HG02763 (cell line): ENCODE data around the gene CYFIP1.

Experiments
- ATAC-seq: cut with Tn5 transposase; IDR thresholded peaks from one replicate; pipeline ENCODE4 v1.9.1; 2021; ENCODE audit warnings: mild to moderate bottlenecking, moderate library complexity; ENCODE audit not compliant: unreplicated experiment

The CYFIP1 gene

DNA sequence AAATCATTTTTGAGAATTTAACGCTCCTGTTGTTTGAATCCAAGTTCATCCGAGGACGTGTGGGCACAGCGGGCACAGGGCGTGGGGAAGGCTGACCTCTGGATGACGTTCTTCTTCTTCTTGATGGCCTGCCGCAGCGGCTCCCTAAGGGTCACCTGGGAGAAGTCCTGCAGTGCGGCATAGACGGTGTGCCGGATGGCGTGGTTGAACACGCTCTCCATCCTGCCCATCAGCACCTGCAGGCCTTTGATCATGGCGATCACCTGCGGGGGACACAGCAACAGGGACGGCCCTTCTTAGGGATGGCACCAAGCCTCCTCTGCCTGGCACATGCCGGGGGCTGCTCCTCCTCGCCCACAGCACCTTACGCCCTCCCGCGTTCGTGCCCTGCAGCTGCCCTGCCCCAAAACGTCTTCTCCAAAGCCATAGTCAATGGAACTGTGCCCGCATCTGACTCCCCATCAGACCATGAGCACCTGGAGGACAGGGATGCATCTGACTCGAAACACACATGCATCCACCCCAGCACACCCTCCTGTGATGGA, 61.5 kb downstream of the CYFIP1 start:
- ATAC-seq: no peak

DNA sequence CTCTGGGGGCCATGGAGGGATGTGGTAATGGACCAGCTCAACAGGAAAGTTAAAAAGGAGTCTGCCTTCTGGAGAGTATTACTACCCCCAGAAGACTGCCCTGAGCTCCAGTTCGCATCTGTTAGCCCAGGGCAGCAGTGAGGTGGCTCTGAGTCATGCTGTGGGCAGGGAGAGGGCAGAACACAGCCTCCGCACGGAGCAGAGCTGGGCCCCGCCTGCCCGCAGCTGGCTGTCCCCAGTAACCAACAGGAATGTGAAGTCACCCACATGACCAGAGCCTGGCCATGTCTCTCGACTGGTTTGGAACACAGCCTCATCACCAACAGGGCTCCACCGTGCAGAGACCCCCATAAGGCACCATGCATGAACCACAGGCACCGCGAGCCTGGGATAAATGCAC, 62.1 kb downstream of the CYFIP1 start:
- ATAC-seq: no peak

GRCh38 chr15:22917556-22917955, 62.6 kb downstream of the CYFIP1 start:
- no peak for ATAC-seq

DNA sequence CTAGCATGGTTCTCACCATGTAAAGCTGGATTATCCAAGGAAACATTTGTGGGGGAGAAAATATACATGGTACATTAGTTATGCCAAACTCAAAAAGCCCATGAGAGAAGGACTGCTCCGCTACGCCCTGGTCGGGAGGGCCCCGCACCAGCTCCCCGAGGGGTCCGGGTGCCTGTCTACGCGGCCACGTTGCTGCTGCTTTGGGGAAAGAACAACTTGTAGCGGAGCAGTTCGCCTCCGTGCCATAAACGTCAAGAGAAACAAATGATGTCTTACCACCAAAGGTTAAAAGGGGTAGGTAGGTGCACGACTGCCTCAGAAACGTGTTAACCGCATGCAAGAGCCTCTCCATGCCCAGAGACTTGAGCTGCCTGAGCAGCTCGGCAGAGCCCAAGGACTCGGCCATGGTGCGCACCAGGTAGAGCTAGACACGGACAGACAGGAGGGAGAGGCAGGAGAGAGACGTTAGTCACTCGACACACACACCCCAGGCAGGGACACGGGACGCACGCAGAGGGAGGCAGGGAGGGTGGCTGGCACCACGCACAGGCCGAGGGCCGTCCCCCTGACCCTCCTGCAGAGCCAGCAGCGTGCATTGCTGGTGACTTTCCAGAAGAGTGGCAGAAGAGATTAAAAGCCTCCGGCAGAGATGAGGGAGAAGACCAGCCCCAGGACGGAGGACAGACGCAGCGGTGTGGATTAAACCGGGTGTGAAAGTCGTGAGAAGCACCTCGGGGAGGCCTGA, 63.4 kb downstream of the CYFIP1 start:
- ATAC-seq: no peak

GRCh38 chr15:22915866-22916515, 64.2 kb downstream of the CYFIP1 start:
- ATAC-seq: no peak

DNA sequence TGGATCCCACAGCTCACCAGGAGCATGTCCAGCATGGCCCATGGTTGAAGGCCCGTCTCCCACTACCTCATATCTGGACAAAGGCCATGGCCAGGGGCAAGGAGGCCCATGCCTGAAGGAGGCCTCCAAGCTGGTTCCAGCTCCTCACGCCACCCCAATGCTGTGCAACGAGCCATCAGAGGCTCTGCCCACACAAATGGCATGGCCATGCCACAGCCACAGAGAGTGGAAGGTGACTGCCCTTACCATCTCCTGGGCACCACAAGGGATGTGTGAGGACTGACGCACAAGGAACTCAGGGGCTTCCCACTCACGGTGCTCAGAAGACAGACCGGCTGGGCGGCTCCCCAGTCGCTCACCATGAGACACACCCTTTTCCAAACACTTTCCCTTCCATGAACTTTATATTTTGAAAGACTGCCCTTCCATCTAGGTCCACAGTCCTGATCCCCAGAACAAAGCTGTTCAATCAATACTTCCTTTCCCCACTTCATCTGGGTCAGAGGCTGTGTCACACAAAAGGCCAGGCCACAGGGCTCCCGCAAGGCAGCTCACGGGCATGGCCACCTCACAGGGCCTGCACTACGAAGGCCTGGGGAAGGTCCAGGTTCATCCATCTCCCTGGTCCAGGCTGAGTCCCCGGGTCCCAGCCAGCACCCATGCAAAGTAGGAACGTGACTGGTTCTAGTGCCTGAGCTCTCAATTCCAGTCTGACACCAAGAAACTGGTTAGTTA, 66.4 kb downstream of the CYFIP1 start:
- ATAC-seq: no peak

DNA sequence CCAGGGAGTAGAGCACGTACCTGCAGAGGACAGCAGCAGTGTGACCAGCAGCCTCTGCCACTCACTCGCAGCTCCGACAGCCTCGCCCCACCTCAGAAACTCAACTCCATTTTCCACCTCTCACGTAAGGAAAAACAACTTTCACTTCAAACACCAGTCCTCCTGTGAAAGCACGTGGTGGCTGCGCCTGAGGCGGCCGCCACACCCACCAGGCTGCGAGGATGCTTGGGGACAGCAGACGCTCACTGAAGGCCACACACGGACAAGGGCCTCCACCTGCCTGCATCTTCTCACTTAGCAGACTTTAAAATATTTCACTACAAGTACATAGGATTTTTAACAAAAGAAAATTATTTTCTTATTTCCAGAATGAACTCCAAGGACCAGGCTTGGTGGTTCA, 67.9 kb downstream of the CYFIP1 start:
- no peak for ATAC-seq

GRCh38 chr15:22911306-22911705, 68.9 kb downstream of the CYFIP1 start:
- ATAC-seq: no peak

DNA sequence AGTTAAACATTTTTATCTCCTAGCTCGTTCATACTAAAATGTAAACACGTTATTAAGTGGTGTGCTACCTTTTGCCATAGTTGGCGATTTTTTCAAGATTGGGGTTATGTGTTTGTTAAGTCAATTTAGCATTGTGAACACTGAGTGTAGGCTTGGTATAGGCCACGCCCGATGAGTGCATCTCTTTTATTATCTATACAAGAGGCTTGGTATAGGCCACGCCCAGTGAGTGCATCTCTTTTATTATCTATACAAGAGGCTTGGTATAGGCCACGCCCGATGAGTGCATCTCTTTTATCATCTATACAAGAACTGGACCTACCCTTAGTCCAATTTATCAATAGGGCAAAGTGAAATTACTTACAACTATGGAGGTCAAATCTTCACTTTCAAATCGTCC, 71.3 kb downstream of the CYFIP1 start:
- ATAC-seq: no peak

- no peak for ATAC-seq
These were observed 72.8 kb downstream of the CYFIP1 start for GRCh38 chr15:22907161-22907950.

- ATAC-seq: no peak
These were observed 75.4 kb downstream of the CYFIP1 start for GRCh38 chr15:22904736-22905135.

- no peak for ATAC-seq
These were observed 76.1 kb downstream of the CYFIP1 start for GRCh38 chr15:22903961-22904534.

DNA sequence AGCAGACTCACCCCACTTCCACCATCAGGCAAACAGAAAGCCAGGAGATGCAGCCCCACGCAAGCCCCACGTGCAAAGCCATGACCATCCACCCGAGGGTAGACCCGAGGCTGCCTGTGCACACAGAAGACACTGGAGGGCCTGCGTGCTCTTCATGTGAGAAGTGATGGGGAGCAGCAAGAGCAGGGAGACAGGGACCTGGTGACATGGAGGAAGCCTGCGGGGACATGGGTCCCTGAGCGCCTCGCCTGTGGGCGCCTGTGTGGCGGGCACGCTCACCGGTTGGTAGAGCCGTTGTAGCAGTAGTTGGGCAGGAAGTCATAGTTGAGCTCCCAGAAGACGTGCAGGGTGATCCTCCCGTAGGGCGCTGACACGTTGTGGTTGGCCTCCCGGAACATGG, 76.7 kb downstream of the CYFIP1 start:
- no peak for ATAC-seq

- no peak for ATAC-seq
These were observed 77.2 kb downstream of the CYFIP1 start for GRCh38 chr15:22902981-22903380.

DNA sequence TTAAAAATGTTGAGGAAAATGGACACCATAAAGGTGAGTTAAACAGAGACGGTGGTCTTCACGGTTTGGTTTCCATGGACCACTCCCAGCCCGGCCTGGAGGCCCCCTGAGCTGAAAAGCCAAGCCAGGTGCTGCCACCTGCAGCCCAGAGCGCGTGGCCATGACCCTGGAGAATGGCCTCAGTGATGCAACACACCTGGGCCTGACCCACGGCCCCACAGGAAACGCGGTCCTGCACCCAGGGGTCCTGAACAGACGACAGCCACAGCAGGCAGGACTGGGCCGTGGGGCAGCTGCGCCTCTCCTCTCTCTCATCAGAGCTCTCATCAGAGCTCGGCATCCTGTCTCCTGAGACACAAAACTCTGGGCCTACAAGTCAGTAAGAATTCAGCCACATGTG, 77.6 kb downstream of the CYFIP1 start:
- no peak for ATAC-seq

DNA sequence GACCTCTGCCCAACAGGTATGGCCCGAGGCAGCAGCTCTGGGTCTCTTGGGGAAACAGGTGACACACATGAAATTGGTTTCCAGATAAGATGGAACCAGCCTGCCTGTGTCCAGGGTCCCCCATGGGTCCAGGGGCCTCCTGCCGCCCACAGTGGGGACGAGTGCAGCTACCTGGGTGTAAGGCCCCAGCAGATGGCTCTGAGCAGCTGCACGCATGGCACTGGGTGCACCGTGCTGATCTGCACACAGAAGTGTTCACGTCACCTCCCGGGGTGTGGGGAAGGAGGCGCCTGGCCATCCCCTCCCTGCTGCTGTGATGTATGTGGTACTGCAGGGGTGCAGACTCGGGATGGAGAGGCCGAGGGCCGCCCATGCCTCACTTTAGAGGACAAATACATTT, 78.1 kb downstream of the CYFIP1 start:
- no peak for ATAC-seq

GRCh38 chr15:22895465-22896190, 84.5 kb downstream of the CYFIP1 start:
- ATAC-seq: peak; percentile 56

- ATAC-seq: no peak
These were observed 86.3 kb downstream of the CYFIP1 start for GRCh38 chr15:22893881-22894280.

GRCh38 chr15:22893081-22893480, 87.1 kb downstream of the CYFIP1 start:
- no peak for ATAC-seq

DNA sequence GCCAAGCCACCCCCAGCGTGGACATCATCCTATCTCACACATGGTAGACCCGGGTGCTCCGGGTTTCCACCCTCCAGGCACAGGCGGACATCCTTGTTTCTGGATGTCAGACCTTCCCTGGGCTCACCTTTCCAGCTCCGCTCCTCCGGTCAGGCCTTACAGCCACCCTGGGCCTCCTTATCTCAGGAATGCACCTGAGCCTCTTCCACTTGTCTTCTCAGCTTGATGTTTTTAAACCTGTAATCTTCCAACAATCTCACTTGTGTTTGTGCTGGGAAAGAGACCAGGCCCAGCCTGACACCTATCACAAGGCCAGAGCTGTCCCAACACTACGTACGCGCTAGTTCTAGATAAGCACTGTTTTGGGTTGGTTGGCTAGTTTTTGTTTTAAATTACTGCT, 87.8 kb downstream of the CYFIP1 start:
- no peak for ATAC-seq
